IPS-18c (cell line): ENCODE results near the gene CNTN5.

Experiments
- H3K4me3 ChIP-seq: 2 replicates; pipeline ENCODE4 v1.7.0; 2013; ENCODE audit warnings: low read depth, mild to moderate bottlenecking, low read length, moderate library complexity; ENCODE audit not compliant: insufficient read depth
- H3K9me3 ChIP-seq: one replicate; pipeline ENCODE4 v1.6.1; 2013; ENCODE audit warnings: mild to moderate bottlenecking, low read length, moderate library complexity; ENCODE audit not compliant: control insufficient read depth, insufficient read depth

The CNTN5 gene

DNA sequence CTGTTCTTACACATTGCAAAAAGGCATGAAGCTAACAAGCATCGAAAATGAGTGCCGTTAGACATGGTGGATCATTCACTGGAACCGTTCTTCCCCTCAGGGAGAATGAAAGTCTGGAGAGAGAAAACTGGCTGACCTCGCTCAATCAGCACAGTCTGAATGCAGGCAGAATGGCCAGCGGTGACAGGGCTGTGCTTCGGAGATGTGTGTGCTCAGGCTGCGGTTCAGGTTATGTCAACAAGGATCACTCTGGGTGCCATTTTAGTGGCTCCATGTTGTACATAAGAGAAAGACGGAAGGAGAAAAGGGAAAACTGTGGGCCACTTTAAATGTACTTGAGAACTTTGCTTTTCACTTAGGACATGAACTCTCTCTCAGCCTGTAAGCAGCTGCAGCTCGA is 916.6 kb downstream of the CNTN5 start:
- Histone ChIP-seq H3K4me3 (no peak overlapping the region), H3K9me3 (no peaks in the 10 kb centered on the region)

DNA sequence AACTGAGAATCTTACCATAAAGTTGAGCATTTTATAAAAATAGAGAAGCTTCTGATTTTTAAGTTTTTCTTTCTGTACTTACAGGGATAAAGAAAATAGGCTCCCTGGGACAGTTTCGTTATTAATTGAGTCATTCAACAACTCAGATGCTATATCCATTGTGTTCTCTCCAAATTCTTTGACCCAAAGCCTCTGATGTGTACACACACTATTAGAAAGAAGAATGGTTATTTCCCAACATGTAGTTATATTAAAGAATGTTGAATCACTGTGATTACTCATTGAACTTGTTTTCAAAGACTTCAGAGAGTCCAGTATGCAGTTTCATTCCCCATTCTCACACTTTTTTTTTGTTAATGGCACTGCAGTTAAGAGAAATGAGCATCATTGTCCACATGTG is 932.1 kb downstream of the CNTN5 start:
- Histone ChIP-seq H3K9me3 (no peaks in the 10 kb centered on the region), H3K4me3 (no peak overlapping the region)

DNA sequence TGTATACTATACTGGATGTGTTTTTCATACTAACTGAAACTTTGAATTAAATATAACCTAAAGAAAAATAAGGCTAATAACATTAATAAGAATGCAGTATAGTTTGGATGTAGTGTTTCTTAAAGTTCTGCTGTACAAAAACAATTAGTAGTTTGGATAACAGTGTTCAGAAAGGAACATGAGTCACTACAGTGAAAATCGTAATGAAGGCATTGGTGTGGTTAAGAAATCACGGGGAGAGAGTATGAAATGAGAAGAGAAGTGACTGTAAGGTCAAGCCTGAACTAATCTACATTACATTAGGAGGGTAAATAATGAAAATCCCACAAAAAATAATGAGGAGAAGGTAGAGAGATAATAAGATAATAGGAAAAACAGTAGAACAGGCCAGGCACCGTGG is 939.8 kb downstream of the CNTN5 start:
- Histone ChIP-seq H3K9me3 (no peaks in the 10 kb centered on the region), H3K4me3 (no peak overlapping the region)

DNA sequence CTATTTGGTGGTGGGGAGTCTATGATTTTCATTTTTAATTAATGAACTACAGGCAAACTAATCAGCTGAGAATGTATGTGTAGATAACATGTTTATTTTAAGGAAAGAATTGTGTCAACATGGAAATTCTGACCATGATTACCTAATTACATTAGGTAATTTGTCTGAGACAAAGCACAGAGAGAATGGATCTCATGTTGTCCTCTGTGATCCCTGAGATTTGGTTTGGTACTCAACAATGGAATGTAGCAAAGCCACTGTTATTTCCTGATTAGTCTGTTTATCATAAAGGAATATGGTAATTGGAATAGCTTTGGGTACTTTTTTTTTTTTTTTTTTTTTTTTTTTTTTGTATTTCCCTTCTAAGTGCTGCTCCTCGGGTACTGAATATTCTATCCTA is 947.6 kb downstream of the CNTN5 start:
- Histone ChIP-seq H3K9me3 (no peaks in the 10 kb centered on the region), H3K4me3 (no peak overlapping the region)

DNA sequence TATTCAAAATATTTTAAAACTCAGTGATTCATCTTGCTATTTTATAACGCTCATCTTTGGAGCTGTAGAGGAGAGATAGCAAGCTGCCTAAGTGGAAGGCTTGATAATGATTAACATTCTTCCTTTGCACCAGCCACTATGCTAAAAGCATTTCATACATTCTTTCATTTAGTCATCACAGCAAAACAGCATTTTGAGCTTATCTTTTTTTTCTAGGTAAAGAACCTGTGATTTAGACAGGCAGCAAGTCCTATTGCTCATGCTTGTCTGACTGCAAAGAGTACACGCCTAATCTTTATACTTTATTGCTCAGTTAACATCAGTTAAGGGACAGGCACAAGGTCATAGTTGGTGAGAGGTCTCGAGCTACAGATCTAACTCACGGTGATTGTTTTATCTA is 953.2 kb downstream of the CNTN5 start:
- Histone ChIP-seq H3K9me3 (no peaks in the 10 kb centered on the region), H3K4me3 (no peak overlapping the region)

DNA sequence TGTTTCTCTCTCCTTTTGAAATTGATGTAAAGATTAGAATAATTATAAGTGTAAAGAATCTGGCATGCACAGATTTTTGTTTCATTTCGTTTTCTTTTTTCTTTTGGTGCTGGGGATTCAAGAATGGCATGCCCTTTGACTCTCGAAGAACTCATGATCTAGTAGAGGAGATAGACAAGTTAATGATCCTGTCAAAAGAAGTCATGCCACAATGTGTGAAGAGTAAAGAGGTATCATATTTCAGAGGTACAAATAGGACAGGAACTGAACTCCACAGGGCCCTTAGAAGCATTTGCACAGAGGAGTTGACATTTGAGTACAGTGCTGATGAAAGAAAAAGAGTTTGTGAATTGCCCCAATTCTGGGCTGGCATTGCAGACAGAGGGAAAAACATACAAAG is 958.3 kb downstream of the CNTN5 start:
- H3K9me3 ChIP-seq: no peaks in the 10 kb centered on the region
- no peak overlapping the region for H3K4me3 ChIP-seq

DNA sequence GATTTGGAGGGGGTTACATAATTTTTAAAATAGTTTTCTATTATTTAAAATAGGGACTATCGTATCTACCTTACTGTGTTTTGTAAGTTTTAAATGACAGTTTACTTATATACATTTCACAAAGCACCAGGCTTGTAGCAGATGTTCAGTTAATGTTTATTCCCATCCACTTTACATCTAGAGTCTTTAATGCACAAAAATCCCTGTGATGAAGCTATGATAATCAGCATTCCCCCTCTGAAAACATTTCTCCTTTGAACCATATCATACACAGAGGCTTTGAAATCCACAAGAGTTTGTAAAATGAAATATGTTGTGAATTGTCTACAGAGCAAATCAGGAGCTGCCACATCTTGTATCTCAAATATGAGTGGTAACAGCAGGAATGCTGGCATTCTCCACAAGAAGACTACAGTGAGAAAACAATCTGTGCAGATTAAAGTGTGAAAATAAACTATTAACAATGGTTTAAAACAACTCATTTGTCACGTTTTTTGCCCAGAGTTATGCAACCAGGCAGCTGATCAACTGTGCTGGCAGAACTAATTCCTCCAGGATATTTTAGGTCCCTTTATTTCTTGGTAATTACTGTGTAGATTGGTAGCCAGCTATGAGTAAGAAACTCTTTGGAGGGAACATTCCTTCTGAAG is 967.2 kb downstream of the CNTN5 start:
- Histone ChIP-seq H3K4me3 (no peak overlapping the region), H3K9me3 (no peaks in the 10 kb centered on the region)

DNA sequence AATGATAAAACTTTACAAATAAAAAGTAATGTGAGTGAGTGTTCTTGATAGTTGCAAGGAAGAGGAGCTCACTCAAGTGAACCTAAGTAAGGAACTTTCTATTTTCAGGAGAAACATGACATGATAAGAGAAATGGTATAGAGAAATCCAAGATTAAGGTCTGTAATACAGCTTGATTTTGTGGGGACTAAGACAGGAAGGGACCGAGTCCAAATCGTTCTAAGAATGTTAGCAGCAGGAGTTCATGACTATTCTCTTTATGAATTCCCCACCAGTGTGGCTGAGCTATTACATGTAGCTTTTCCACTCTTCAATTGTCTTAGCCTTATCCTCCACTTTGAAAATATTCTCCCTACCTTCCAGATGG is 967.7 kb downstream of the CNTN5 start:
- Histone ChIP-seq H3K4me3 (no peak overlapping the region), H3K9me3 (no peaks in the 10 kb centered on the region)

DNA sequence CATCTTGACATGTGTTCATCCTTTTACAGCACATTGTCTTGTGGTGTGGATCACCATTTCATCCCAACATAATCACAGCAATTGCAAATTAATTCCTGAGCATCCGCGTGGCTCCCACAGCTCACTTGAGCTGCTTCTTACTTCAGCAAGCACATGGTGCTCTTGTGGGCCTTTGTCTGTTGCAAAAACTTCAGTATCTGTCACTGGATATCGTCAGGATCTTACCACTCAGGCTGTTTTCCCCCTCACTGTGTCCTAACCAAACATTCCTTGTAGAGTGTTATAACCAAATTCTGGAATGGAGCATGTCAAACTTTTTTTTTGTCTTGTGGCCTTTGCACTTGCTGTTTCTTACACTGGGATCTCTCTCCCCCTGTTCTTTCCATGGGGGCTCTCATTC is 983.2 kb downstream of the CNTN5 start:
- Histone ChIP-seq H3K9me3 (peaks cover 5% of the 10 kb centered on the region), H3K4me3 (no peak overlapping the region)

DNA sequence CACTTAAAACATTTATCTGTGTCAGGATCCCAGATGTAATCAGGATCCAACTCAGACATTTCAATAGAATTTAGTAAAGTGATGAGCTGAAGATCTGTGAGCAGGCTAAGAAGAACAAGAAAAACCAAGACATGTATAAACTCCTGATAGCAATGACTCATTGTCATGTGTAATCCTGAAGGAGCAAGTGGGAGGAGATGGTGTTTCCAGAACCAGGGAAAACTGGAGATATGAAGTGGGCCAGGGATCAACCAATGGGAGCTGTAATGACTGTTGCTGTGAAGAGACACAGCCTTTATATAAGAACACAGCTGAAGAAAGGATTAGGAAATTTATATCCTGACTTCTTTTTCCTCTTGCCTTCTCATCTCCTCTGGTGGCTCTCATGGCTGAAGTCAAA is 983.8 kb downstream of the CNTN5 start:
- Histone ChIP-seq H3K9me3 (peaks cover 5% of the 10 kb centered on the region), H3K4me3 (no peak overlapping the region)

DNA sequence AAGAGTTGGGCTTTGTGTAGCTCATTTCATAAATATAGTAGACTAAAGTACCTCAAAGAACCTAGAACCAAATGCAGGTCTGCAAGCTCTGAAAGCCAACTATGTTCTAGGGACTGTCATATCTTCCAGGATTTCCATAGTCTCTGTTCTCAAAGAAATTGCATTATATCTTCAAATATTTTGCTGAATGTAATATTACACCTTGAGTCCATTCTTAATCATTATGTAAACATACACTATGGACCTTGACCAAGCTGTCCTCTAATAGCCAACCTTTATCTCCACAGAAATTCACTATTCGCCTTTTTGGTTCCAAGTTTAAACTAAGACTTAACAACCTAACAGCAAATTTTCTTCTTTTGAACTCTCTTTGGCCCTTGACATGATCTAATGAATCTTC is 987.7 kb downstream of the CNTN5 start:
- Histone ChIP-seq H3K9me3 (no peaks in the 10 kb centered on the region), H3K4me3 (no peak overlapping the region)

DNA sequence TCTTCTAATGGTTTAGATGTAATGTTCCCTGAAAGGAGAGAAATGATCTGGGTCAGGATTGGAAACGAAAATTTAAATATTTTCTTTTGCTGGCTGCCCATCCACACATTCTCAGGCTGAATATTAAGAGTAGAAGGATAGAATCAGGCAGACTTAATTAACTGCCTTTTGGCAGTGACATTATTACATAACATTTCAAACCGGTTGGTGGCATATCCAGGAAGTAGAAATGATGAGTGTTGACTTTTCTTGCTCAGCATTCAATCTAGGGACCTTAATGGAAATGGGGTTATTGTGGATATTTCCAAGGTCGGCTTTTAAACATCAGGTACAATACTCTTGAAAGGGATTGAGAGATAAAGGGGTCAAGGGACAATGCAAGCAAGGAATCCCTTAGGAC is 989.0 kb downstream of the CNTN5 start:
- no peak overlapping the region for H3K4me3 ChIP-seq
- no peaks in the 10 kb centered on the region for H3K9me3 ChIP-seq

DNA sequence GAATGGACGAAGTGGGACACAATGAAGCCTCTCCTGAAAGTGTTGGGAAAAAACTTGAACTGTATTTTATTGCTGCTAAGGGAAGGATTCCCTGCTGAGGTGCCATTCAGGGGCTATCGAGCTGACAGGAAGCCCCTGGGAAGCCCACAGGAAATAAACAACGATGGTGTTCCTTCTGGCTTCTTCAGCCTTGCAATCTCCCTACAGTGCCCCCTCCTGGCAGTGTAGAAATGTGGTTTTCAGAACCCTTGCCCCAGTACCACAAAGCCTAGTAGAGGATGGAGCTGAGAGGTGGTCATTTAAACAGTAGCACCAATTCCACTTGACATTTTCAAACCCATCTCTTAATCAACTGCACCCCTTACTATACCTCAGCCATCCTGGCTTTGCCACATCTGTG is 989.6 kb downstream of the CNTN5 start:
- Histone ChIP-seq H3K4me3 (no peak overlapping the region), H3K9me3 (no peaks in the 10 kb centered on the region)

DNA sequence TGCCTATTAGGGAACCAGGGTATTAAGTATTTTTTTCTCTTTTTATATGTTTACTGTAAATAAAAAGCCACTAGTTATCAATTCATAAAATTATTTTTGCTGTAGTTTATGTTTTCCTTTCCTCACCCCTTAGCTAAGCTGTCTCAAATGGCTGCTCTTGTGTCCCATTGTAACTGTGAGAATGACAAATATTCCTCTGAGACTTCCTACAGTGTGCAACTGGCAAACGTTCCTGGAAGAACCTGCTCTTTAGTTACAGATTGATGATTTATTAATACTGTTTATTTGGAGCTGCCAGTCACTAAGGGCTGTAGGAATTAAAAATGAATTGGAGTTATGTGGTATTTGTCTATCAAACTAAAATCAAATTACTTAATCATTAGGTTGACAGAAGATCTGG is 990.9 kb downstream of the CNTN5 start:
- H3K4me3 ChIP-seq: no peak overlapping the region
- no peaks in the 10 kb centered on the region for H3K9me3 ChIP-seq

DNA sequence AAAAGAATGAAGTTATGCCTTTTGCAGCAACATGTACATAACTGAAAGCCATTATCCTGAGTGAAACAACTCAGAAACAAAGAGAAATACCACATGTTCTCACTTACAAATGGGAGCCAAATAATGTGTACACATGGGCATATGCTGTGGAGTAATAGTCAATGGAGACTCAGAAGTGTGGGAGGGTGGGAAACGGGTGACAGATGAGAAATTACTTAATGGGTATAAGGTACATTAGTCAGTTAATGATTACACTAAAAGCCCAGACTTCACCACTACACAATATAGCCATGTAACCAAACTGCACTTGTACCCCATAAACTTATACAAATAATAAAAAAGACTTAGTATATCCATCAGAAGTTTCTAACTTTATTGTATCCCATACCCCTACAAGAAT is 992.3 kb downstream of the CNTN5 start:
- H3K9me3 ChIP-seq: no peaks in the 10 kb centered on the region

DNA sequence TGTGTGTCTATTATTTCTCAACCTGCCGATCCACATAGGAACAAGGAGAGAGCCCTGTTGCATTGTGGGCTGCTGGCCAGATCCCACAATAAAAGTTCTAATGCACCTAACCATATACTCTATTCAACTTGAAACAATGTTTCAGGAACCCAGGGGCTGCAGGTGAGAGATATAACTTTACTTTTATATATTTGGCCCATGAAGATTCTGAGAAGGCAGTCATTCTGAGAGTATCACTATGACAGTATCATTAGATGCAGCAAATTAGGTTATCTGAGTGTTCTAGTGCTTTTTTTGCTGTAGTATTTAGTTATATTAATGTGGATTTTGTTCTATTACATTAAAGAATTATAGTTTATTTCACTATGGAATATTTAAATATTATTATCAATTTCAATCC is 1011.2 kb downstream of the CNTN5 start:
- Histone ChIP-seq H3K9me3 (no peaks in the 10 kb centered on the region), H3K4me3 (no peak overlapping the region)

More for the DNA sequence above, 992.3 kb downstream of the CNTN5 start:
- no peak overlapping the region for H3K4me3 ChIP-seq

DNA sequence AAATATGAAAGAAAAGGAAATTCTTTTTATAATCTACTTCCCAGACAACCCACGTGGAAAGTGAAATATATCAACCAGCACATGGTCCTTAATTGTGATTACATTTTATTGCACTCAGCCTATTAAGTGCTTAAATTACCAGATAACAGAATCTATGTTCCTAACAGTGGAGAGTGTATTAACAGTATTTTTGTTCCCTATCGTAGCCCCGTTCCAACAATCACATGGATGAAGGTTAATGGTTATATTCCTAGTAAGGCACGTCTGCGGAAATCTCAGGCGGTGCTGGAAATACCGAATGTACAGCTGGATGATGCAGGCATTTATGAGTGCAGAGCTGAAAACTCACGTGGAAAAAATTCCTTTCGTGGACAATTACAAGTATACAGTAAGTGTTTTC is 1040.3 kb downstream of the CNTN5 start:
- Histone ChIP-seq H3K4me3 (no peak overlapping the region), H3K9me3 (no peaks in the 10 kb centered on the region)

DNA sequence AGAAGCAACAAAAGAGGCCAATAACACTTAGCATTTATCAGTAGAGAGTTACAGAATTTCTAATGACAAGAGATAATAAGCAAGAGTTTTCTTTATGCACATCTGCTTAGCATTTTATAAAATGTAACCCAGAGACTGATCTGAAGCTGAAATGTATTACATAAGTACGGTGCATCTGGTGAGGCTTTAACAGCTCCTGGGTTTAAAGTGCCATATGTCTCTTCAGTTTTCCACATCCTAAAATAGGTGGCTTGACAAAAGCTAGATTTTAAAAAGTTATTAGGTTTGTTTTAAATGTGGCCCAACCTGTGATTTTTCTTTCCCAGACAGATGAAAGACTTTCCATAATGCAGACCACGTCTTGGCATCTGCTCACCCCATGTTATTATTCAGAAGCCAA is 1045.7 kb downstream of the CNTN5 start:
- H3K4me3 ChIP-seq: no peak overlapping the region
- H3K9me3 ChIP-seq: no peaks in the 10 kb centered on the region

DNA sequence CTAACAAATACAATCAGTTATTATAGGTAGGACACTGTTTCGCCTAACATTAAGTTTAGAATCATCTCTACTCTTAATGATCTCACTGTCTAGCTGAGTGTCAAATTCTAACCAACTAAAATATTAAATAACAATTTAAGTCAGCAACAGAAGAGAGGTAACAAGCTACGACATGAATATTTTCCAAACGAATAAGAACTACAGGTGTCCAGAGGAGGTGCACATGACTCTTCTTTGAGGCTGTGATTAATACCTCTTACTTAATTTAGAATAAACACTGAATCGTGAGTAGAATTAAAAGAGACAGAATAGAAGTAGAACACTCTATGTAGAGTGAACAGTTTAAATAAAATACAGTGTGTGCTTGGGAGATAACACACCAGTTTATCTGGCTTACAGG is 1047.4 kb downstream of the CNTN5 start:
- Histone ChIP-seq H3K9me3 (no peaks in the 10 kb centered on the region), H3K4me3 (no peak overlapping the region)
